GM12891 (cell line): ENCODE results near the gene USP6NL.

Source experiments
- POLR2A ChIP-seq: IDR thresholded peaks from 2 replicates; pipeline ENCODE4 v1.6.1; 2011; ENCODE audit warnings: low read depth, low read length, control low read depth
- TAF1 ChIP-seq: IDR thresholded peaks from 2 replicates; pipeline ENCODE4 v1.6.1; 2011; ENCODE audit warnings: low read depth, low read length, control low read depth

GRCh38 chr10:11609492-11610093, 1.9 kb downstream of the USP6NL start:
- TF ChIP-seq POLR2A (no peak; the same call in 1 of the 2 replicates), TAF1 (no peak)
